CD4-positive, CD25-positive, alpha-beta regulatory T cell (primary cell): Measurements from ENCODE around the gene ST7L. TPM values are rescaled to one million over a fixed set of nuclear protein-coding genes. Genes with fewer than 3 reads are reported as not detected.

Source experiments
- ATAC-seq, 2 donors: fragments of 150-1000 bp; cut with Tn5 transposase; one replicate each; pipeline ENCODE4 v1.10.0; 2021; ENCODE audit warnings: low read depth in 2 of 2, moderate number of reproducible peaks in 2 of 2, moderate library complexity in 1 of 2
- DNase-seq, 3 donors: peaks; one replicate each; pipeline versions ENCODE4 v3.0.0 to v3.0.0-alpha.2; 2012 to 2022; ENCODE audit warnings: mixed read lengths in 1 of 3
- H3K27ac ChIP-seq: one replicate; pipeline ENCODE4 v1.7.0; 2013; ENCODE audit warnings: mild to moderate bottlenecking, low read length; ENCODE audit not compliant: insufficient read depth, poor library complexity, severe bottlenecking
- H3K27me3 ChIP-seq: one replicate; pipeline ENCODE4 v1.7.0; 2013; ENCODE audit warnings: low read length; ENCODE audit not compliant: control insufficient read depth, insufficient read depth
- H3K36me3 ChIP-seq: one replicate; pipeline ENCODE4 v1.7.0; 2013; ENCODE audit warnings: mild to moderate bottlenecking, low read length, moderate library complexity; ENCODE audit not compliant: control insufficient read depth, insufficient read depth
- H3K4me1 ChIP-seq: 2 replicates; pipeline ENCODE4 v1.7.0; 2013; ENCODE audit warnings: mild to moderate bottlenecking, low read length; ENCODE audit not compliant: insufficient read depth, control insufficient read depth, poor library complexity, severe bottlenecking
- H3K4me3 ChIP-seq: one replicate; pipeline ENCODE4 v1.7.0; 2013; ENCODE audit warnings: low read depth, mild to moderate bottlenecking, low read length, moderate library complexity
- H3K9me3 ChIP-seq, 2 experiments: 1 replicate in 1 of 2; 2 replicates in 1 of 2; pipeline ENCODE4 v1.7.0; 2013; ENCODE audit warnings: low read length in 2 of 2, mild to moderate bottlenecking in 1 of 2, moderate library complexity in 1 of 2; ENCODE audit not compliant: control insufficient read depth in 2 of 2
- H3K27ac Mint-ChIP-seq, 3 donors: one replicate each; pipeline ENCODE4 v1.8.0; 2020 to 2022; ENCODE audit warnings: mild to moderate bottlenecking in 3 of 3, mixed read lengths in 3 of 3, moderate library complexity in 2 of 3
- H3K27me3 Mint-ChIP-seq: one replicate; pipeline ENCODE4 v1.8.0; 2022; ENCODE audit warnings: mild to moderate bottlenecking, mixed read lengths
- H3K36me3 Mint-ChIP-seq: one replicate; pipeline ENCODE4 v1.8.0; 2020; ENCODE audit warnings: mixed read lengths
- H3K4me1 Mint-ChIP-seq, 4 donors: one replicate each; pipeline ENCODE4 v1.8.0; 2020 to 2022; ENCODE audit warnings: mixed read lengths in 4 of 4, mild to moderate bottlenecking in 1 of 4
- H3K4me3 Mint-ChIP-seq, 4 donors: one replicate each; pipeline ENCODE4 v1.8.0; 2020 to 2022; ENCODE audit warnings: mild to moderate bottlenecking in 4 of 4, mixed read lengths in 4 of 4, moderate library complexity in 3 of 4
- H3K9me3 Mint-ChIP-seq, 7 donors: one replicate each; pipeline ENCODE4 v1.8.0; 2020 to 2022; ENCODE audit warnings: mixed read lengths in 7 of 7, mild to moderate bottlenecking in 3 of 7, moderate library complexity in 2 of 7
- polyA plus RNA-seq, 4 donors: library from polyadenylated mRNA; unstranded; fragments of 300-500 nt; fragmentation: Illumina TruSeq; gene quantifications; one replicate each; pipeline ENCODE4 v1.2.3, GENCODE V29; 2021
- total RNA-seq: library from RNA; stranded (reverse); gene quantifications from one replicate; pipeline ENCODE4 v1.2.3, GENCODE V29; 2022

The ST7L gene
- total and polyA plus RNA-seq, 5 donors from 2014 or later: 7.7 to 36.8 (median 14.9) TPM

DNA sequence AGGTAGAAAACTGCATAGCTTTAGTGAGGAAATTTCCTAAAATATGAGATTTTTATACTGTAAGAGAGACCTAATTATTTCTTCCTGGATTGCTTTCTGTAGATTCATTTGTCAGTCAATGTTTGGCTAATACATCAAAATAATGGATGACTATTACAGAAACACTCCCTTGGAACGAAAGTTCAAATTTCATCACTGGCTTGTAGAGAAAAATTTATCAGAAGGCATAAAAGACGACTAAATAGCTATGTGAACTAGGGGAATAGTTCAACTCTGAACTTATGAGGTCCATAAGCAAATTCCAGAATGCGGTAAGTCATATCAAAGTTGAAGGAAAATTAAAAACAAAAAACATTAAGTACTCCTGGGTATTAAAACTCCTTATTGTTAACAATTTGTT is 74.2 kb downstream of the ST7L start:
- Histone ChIP-seq H3K36me3 (peaks cover 7% of the 10 kb centered on the region), H3K27me3 (no peaks in the 10 kb centered on the region), H3K4me1 (no peaks in the 10 kb centered on the region), H3K4me3 (no peak overlapping the region), H3K9me3 (no peaks in the 10 kb centered on the region), H3K27ac (no peak overlapping the region)
- peaks cover 31% of the 10 kb centered on the region for H3K36me3 Mint-ChIP-seq
- ATAC-seq: no peak
- H3K4me3 Mint-ChIP-seq: no peak overlapping the region
- no peak overlapping the region for H3K27ac Mint-ChIP-seq
- peaks cover 0 to 5% (median 0%) of the 10 kb centered on the region in 4 donors for H3K4me1 Mint-ChIP-seq
- no peaks in the 10 kb centered on the region for H3K9me3 Mint-ChIP-seq
- DNase-seq: no peak
- H3K27me3 Mint-ChIP-seq: no peaks in the 10 kb centered on the region

GRCh38 chr1:112544011-112544688 is 74.8 kb downstream of the ST7L start:
- Histone ChIP-seq H3K4me3 (no peak overlapping the region), H3K27me3 (no peaks in the 10 kb centered on the region), H3K4me1 (no peaks in the 10 kb centered on the region), H3K9me3 (no peaks in the 10 kb centered on the region), H3K36me3 (peaks cover 7% of the 10 kb centered on the region), H3K27ac (no peak overlapping the region)
- Mint-ChIP-seq H3K36me3 (peaks cover 30% of the 10 kb centered on the region), H3K4me1 (peaks cover 0 to 5% (median 0%) of the 10 kb centered on the region in 4 donors), H3K9me3 (no peaks in the 10 kb centered on the region), H3K27me3 (no peaks in the 10 kb centered on the region), H3K4me3 (no peak overlapping the region), H3K27ac (no peak overlapping the region)
- DNase-seq: no peak
- no peak for ATAC-seq

DNA sequence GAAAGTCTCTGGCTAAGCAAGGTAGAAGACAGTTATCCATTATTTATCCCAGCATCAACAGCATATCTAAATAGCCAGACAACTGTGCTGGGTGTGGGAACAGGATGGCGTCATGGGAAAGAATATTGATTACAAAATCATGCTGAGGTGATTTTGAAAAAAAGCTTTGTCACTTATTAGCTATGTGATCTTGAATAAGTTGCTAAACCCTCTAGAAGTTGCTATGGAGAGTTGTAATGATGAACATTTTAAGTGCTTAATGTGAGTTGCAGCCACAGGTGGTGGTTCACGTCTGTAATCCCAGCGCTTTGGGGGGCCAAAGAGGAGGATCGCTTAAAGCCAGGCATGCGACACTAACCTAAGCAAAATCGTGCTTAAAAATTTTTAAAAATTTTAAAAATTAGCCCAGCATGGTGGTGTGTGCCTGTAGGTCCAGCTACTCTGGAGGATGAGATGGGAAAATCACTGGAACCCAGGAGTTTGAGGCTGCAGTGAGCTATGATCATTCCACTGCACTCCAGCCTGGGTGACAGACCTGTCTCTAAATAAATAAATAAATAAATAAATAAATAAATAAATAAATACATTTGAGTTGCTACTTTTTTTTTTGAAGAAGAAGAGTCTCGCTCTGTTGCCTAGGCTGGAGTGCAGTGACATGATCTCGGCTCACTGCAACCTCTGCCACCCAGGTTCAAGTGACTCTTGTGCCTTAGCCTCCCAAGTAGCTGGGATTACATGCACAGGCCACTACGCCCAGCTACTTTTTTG is 76.6 kb downstream of the ST7L start:
- Mint-ChIP-seq H3K27ac (no peak overlapping the region), H3K36me3 (peaks cover 31% of the 10 kb centered on the region), H3K9me3 (no peaks in the 10 kb centered on the region), H3K27me3 (no peaks in the 10 kb centered on the region), H3K4me1 (peaks cover 0 to 5% (median 0%) of the 10 kb centered on the region in 4 donors), H3K4me3 (no peak overlapping the region)
- no peaks in the 10 kb centered on the region for H3K4me1 ChIP-seq
- H3K4me3 ChIP-seq: no peak overlapping the region
- peaks cover 10% of the 10 kb centered on the region for H3K36me3 ChIP-seq
- no peak for DNase-seq
- no peak overlapping the region for H3K27ac ChIP-seq
- no peak for ATAC-seq
- no peaks in the 10 kb centered on the region for H3K9me3 ChIP-seq
- H3K27me3 ChIP-seq: no peaks in the 10 kb centered on the region

DNA sequence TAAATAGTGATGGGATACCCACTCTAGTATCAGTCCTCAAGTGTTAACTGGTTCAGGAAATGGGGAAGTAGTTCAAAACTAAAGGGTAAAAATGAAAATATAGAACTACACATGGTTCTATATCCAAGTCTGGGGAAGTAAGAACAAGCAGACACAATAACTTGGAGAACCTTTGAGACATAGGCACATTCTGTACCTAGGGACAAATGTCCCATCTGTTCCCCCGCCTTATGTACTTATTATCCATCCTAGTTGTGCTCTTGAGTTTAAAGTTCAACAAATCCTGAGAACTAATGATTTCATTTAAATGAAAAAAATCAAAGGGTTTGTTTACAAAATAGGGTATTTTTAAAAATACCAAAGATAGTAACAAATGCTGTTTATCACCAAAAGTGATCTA is 77.6 kb downstream of the ST7L start:
- Histone ChIP-seq H3K36me3 (peaks cover 10% of the 10 kb centered on the region), H3K27me3 (no peaks in the 10 kb centered on the region), H3K9me3 (no peaks in the 10 kb centered on the region), H3K4me3 (no peak overlapping the region), H3K4me1 (no peaks in the 10 kb centered on the region), H3K27ac (no peak overlapping the region)
- ATAC-seq (no peak), DNase-seq (no peak)
- peaks cover 0 to 5% (median 0%) of the 10 kb centered on the region in 4 donors for H3K4me1 Mint-ChIP-seq
- no peaks in the 10 kb centered on the region for H3K27me3 Mint-ChIP-seq
- peaks cover 31% of the 10 kb centered on the region for H3K36me3 Mint-ChIP-seq
- H3K4me3 Mint-ChIP-seq: no peak overlapping the region
- no peaks in the 10 kb centered on the region for H3K9me3 Mint-ChIP-seq
- H3K27ac Mint-ChIP-seq: no peak overlapping the region

DNA sequence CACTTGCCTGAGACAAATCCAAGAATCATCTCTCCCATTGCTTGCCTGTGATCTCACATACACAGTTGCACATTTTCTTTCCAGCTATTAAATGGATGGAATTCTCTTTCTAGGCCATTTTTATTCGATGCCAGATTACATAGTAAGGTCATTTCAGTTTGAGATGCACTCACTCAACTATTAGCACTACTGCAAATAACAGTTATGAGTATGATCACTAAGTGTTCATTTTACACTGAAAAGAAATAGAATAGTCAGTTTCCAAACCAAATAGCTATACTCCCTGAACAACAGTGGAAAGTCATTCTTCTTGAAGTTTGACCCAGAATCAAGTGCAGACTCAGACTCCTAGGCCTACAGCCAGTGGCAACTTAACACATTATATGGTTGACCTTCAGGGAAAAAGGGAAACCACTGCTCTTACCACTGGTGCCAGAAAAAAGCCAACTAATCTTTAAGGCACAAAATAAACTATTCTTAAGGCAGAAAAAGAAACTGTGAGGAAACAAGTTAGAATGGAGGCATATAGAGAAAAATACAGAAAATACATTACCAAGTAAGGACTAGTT is 78.6 kb downstream of the ST7L start:
- Histone ChIP-seq H3K27ac (no peak overlapping the region), H3K4me3 (no peak overlapping the region), H3K4me1 (no peaks in the 10 kb centered on the region), H3K36me3 (peaks cover 10% of the 10 kb centered on the region), H3K27me3 (no peaks in the 10 kb centered on the region), H3K9me3 (no peaks in the 10 kb centered on the region)
- Mint-ChIP-seq H3K36me3 (peaks cover 27% of the 10 kb centered on the region), H3K4me1 (peaks cover 0 to 5% (median 0%) of the 10 kb centered on the region in 4 donors), H3K27me3 (no peaks in the 10 kb centered on the region), H3K27ac (no peak overlapping the region), H3K4me3 (no peak overlapping the region), H3K9me3 (no peaks in the 10 kb centered on the region)
- ATAC-seq (no peak), DNase-seq (no peak)

- H3K9me3 Mint-ChIP-seq: no peaks in the 10 kb centered on the region
- H3K4me3 ChIP-seq: no peak overlapping the region
- no peak overlapping the region for H3K27ac ChIP-seq
- peaks cover 30% of the 10 kb centered on the region for H3K36me3 Mint-ChIP-seq
- no peaks in the 10 kb centered on the region for H3K27me3 ChIP-seq
- no peak overlapping the region for H3K27ac Mint-ChIP-seq
- peaks cover 10% of the 10 kb centered on the region for H3K36me3 ChIP-seq
- no peak overlapping the region for H3K4me3 Mint-ChIP-seq
- H3K9me3 ChIP-seq: no peaks in the 10 kb centered on the region
- ATAC-seq: no peak
- no peaks in the 10 kb centered on the region for H3K4me1 ChIP-seq
- no peaks in the 10 kb centered on the region for H3K27me3 Mint-ChIP-seq
- no peaks in the 10 kb centered on the region for H3K4me1 Mint-ChIP-seq
- no peak for DNase-seq
Observed at GRCh38 chr1:112538883-112539282, 80.1 kb downstream of the ST7L start.

- Histone ChIP-seq H3K27me3 (no peaks in the 10 kb centered on the region), H3K4me1 (no peaks in the 10 kb centered on the region), H3K27ac (no peak overlapping the region), H3K9me3 (no peaks in the 10 kb centered on the region), H3K36me3 (peaks cover 10% of the 10 kb centered on the region), H3K4me3 (no peak overlapping the region)
- ATAC-seq: no peak
- Mint-ChIP-seq H3K27me3 (no peaks in the 10 kb centered on the region), H3K4me3 (no peak overlapping the region), H3K27ac (no peak overlapping the region), H3K36me3 (peaks cover 32% of the 10 kb centered on the region), H3K9me3 (no peaks in the 10 kb centered on the region), H3K4me1 (no peaks in the 10 kb centered on the region)
- no peak for DNase-seq
Observed at GRCh38 chr1:112537456-112537855, 81.5 kb downstream of the ST7L start.
